Measurements from ENCODE around the gene ZMYM4. TPM values are rescaled to one million over a fixed set of nuclear protein-coding genes. Genes with fewer than 3 reads are reported as not detected.

Gene ZMYM4
- polyA plus RNA-seq (2012; ENCODE audit: insufficient read length, low read depth) = 11.0 TPM

DNA sequence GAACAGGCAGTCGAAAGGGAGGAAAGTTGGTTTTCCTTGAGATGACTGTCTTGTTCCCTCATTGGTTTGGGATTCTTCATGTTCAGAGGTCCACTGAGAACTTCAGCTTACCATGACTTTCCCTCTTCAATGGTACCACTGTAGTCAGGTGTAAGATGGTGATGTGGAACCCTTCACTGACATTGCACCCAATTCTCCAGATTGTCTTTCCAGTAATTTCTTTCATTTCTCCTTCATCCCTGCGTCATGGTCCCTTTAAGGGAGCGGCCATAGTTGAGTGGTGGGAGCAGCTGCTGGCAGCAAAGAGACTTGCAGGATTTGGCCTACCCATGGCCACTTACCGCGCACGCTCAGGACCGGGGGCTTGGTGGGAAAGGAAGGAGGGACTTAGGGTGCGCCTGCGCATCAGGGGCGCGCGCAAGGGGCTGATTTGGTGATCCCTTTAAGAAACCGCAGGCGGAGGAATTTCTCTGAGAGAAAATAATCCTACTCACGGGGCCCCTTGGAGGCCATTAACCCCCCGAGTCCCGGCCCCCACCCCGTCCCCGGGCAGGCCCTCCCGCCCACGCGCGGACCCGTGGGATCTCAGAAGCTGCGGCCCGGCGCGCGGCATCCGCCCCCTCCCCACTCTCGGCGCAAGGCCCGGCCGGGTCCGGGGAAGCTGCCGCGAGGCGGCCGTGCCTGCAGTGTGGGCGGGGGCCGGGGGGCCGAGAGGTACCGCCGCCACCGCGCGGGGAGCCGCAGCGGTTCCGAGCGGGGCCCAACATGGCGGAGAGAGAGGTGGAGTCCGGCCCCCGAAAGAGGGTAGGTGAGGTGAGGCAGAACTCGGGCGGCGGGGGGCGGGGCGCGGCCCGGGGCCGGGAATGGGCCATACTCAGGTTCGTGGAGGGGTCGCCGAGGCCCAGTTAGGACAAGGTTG lies at the start of gene ZMYM4:
Gene ZMYM4, plus strand, starts transcription at position 428 of the 919 bp plus-strand sequence. Its CDS starts 338 bp downstream, at position 766.
- TF ChIP-seq TAF1 (IDR thresholded peaks at IDR 0.05; ENCODE audit: borderline replicate concordance, insufficient read depth, low read length) (no peak), POLR2AphosphoS5 (IDR thresholded peaks at IDR 0.05; ENCODE audit: low read depth, low read length) (no peak), SIN3A (IDR thresholded peaks at IDR 0.05; ENCODE audit: borderline replicate concordance, insufficient read depth, low read length) (no peak), FOXP2 (optimal IDR thresholded peaks at IDR 0.05; ENCODE audit: borderline replicate concordance, extremely low read depth, extremely low read length, insufficient read depth) (no peak)
- TF ChIP-seq, protein P1, sequence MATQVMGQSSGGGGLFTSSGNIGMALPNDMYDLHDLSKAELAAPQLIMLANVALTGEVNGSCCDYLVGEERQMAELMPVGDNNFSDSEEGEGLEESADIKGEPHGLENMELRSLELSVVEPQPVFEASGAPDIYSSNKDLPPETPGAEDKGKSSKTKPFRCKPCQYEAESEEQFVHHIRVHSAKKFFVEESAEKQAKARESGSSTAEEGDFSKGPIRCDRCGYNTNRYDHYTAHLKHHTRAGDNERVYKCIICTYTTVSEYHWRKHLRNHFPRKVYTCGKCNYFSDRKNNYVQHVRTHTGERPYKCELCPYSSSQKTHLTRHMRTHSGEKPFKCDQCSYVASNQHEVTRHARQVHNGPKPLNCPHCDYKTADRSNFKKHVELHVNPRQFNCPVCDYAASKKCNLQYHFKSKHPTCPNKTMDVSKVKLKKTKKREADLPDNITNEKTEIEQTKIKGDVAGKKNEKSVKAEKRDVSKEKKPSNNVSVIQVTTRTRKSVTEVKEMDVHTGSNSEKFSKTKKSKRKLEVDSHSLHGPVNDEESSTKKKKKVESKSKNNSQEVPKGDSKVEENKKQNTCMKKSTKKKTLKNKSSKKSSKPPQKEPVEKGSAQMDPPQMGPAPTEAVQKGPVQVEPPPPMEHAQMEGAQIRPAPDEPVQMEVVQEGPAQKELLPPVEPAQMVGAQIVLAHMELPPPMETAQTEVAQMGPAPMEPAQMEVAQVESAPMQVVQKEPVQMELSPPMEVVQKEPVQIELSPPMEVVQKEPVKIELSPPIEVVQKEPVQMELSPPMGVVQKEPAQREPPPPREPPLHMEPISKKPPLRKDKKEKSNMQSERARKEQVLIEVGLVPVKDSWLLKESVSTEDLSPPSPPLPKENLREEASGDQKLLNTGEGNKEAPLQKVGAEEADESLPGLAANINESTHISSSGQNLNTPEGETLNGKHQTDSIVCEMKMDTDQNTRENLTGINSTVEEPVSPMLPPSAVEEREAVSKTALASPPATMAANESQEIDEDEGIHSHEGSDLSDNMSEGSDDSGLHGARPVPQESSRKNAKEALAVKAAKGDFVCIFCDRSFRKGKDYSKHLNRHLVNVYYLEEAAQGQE (IDR thresholded peaks at IDR 0.05; ENCODE audit: insufficient read depth in 1 of 2, low read depth in 2 of 2, low read length in 2 of 2) = no peak

DNA sequence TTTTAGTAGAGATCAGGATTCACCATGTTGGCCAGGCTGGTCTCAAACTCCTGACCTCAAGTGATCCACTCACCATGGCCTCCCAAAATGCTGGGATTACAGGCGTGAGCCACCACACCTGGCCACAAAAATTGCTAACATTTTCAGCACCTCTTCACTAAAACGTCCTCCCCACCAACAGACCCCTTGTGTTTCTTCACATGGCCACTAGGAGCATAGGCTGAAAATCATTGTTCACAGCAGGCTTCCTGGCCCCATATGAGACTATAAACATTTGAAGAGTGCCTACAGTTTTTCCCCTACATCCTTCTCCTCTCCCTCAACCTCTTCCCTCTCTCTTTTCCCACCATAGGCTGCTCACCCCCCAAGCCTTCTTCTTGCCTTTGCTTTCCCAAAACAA lies 47.5 kb upstream of the ZMYM4 start:
- TF ChIP-seq TAF1 (IDR thresholded peaks at IDR 0.05; ENCODE audit: borderline replicate concordance, insufficient read depth, low read length) (no peak), FOXP2 (optimal IDR thresholded peaks at IDR 0.05; ENCODE audit: borderline replicate concordance, extremely low read depth, extremely low read length, insufficient read depth) (no peak), SIN3A (IDR thresholded peaks at IDR 0.05; ENCODE audit: borderline replicate concordance, insufficient read depth, low read length) (no peak), POLR2AphosphoS5 (IDR thresholded peaks at IDR 0.05; ENCODE audit: low read depth, low read length) (no peak)
- TF ChIP-seq, protein P1 (IDR thresholded peaks at IDR 0.05; ENCODE audit: insufficient read depth in 1 of 2, low read depth in 2 of 2, low read length in 2 of 2) = no peak

DNA sequence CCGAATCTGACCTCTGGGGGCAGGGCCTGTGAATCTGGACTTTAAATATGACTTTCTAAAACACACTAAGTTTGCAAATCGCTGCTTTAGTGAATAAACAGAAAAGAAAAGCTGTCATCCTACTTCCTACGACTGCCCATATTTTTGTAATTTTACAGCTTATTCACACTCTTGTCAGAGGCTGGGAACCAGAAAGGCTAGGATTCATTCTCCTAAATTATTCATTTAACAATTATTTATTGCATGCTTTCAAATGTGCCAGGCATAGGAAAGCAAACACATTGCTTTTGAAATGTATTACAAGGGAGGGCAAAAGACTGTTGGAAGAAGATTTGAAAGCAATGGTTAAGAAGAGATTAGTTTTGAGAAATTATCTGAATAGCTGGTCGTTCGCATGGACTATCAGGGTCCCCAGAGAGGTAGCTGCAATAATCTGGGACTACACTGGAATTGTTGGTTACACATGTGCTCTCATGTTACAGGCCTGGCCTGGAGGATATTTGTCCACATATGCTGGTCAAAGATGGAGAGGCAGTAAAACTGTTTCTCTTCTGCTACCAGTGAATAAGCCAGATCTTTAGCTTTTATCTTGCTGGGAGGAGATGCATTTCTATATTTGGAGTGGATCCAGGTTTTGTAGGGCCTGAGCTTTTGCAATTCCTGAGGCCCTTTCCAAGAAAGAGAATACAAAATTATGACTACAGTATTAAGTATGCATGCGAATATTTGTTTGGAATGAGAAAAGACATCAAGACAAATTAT lies 46.0 kb upstream of the ZMYM4 start:
- TF ChIP-seq TAF1 (IDR thresholded peaks at IDR 0.05; ENCODE audit: borderline replicate concordance, insufficient read depth, low read length) = no peak
- no peak for TF ChIP-seq POLR2AphosphoS5 (IDR thresholded peaks at IDR 0.05; ENCODE audit: low read depth, low read length)
- TF ChIP-seq SIN3A (IDR thresholded peaks at IDR 0.05; ENCODE audit: borderline replicate concordance, insufficient read depth, low read length) = no peak
- TF ChIP-seq, protein P1 (IDR thresholded peaks at IDR 0.05; ENCODE audit: insufficient read depth in 1 of 2, low read depth in 2 of 2, low read length in 2 of 2) = no peak
- no peak for TF ChIP-seq FOXP2 (optimal IDR thresholded peaks at IDR 0.05; ENCODE audit: borderline replicate concordance, extremely low read depth, extremely low read length, insufficient read depth)

DNA sequence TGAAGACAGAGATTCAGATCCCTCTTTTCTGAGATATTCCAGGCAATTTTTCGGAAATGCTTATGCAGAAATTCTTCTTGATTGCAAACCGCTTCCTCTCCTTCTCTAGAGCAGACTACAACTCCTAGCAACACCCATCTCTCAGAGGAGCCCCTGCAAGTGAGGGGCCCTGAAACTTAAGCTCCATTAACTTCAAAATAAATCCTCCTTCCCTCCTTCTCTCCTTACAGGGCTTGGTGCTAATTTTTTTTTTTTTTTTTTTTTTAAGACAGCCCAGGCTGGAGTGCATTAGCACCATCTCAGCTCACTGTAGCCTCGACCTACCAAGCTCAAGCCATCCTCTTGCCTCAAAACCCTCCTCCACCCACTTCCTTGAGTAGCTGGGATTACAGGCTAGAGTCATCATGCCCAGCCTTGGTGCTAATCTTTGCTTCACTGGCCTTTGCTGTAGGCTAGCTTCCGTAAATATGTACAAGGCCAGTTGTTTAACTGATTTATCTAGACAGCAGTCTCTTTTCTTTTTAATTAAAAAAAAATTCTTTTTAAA lies 45.4 kb upstream of the ZMYM4 start:
- TF ChIP-seq TAF1 (IDR thresholded peaks at IDR 0.05; ENCODE audit: borderline replicate concordance, insufficient read depth, low read length) (no peak), SIN3A (IDR thresholded peaks at IDR 0.05; ENCODE audit: borderline replicate concordance, insufficient read depth, low read length) (no peak), FOXP2 (optimal IDR thresholded peaks at IDR 0.05; ENCODE audit: borderline replicate concordance, extremely low read depth, extremely low read length, insufficient read depth) (no peak), POLR2AphosphoS5 (IDR thresholded peaks at IDR 0.05; ENCODE audit: low read depth, low read length) (no peak)
- TF ChIP-seq, protein P1 (IDR thresholded peaks at IDR 0.05; ENCODE audit: insufficient read depth in 1 of 2, low read depth in 2 of 2, low read length in 2 of 2) = no peak
